Renal pelvis (tissue), 4 donors: ENCODE data around the gene KRT2. TPM values are rescaled to one million over a fixed set of nuclear protein-coding genes. Genes with fewer than 3 reads are reported as not detected.
A peak's percentile ranks its signal among the peaks of the same experiment; 100 is the strongest.

Experiments used
- DNase-seq: peaks from one replicate; pipeline ENCODE4 v3.0.0-alpha.2; 2013
- polyA plus RNA-seq, 3 donors: library from polyadenylated mRNA; unstranded; fragments of 120-200 nt; gene quantifications; one replicate each; pipeline ENCODE4 v1.2.1, GENCODE V29; 2013; ENCODE audit not compliant: insufficient read length in 3 of 3

KRT2 gene
- polyA plus RNA-seq, 3 donors, result not detected

DNA sequence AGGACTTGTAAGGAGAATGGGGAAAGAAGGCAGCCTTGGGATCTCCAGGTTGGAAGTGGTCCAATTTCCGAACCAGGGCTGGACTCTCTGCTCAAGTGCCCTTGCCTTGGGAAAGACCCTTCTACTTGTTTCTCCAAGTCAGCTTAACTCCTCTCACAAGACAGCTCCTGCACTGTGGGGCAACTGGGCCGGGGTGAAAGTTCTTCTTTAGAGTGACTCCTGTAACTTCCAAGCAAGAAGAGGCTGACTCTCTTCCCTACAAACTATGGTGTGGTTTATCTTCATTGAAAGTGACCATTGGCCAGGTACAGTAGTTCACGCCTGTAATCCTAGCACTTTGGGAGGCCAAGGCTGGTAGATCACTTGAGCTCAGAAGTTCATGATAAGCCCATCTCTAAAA, 14.5 kb upstream of the KRT2 start:
- DNase-seq, result no peak

DNA sequence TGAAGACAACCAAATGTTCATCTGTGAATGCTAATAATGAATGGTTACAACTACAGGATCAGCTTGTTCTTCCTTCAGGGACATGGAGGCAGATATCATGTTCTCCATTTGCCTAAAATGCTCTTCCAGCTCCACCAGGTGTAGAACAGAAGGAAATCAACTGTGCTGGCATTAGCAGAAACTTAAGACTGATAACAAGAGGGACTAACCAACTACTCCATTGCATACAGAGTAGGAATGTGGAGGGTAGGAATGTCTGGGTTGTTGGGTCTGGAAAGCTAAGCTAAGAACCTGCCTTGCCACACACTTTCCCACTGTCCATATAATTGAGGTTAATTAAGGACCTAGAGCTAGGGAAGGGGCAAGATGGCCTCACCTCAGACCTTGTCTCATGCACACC, 11.4 kb upstream of the KRT2 start:
- no peak for DNase-seq

DNA sequence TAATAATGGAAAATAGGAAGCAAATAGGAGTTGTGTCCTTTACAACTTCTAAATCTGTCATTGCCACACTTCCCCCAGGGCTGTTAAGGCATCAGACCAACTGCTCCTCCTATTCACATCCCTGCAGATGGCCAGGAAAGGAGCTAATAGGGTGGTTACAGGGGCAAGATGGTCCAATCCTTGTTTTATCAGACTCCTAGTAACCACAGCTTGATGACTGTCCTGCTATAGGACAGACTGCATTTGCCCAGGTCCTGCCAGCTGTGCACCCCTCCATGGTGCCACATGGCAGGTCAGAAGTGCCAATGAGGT, 10.9 kb upstream of the KRT2 start:
- DNase-seq, result no peak

DNA sequence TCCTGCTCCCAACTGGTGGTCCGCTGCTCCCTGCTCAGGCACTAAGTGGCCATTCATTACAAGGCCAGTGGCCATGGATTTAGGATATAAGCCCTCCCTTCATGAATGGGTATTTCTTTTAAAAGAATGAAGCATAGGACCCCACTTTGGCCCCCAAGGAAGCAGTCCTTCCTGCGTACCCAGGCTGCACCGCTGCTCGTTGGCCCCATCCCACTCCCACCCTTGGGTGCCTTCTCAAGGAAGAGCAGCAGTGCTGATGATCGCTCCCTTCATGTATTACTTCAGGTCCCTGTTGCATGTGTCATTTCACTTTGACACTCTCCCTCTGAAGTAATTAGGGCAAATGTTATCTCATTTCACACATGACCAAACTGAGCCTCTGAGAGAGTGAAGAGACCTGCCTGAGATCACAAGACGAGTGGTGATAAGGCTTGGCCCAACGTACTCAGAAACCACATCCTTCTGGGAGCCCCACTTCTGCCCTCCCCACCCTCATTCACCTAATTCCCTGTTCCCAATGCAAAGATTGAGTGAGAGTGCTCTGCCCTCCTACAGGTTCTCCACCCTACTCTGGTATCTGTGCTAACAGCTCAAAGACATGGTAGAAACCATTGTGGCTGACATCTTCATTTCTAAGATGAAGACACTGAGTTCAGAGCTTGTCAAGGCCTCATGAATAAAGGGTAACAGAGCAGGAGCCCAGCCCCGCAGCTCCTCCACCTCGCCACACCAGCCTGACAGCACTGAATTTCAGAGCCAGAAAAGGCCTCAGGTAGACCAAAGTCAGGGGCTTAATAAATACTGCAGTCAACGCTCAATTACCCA, 10.3 kb upstream of the KRT2 start:
- DNase-seq, result no peak

DNA sequence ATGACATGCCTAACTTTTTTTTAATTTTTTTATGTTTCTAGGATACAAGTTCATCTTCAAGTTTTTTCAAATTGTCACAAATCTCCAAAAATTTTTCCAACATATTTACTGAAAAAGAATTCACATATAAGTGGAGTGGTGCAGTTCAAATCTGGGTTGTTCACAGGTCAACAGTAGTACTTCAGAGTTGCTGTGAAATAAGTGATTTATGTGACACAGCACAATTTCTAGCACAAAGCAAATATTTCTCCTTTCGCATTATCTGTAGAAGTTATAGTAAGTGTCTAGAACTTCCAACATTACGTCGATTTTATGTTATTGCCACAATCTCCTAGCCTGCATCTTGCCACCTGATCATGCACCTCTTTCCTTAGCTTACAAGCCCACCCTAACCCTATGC, 9.7 kb upstream of the KRT2 start:
- DNase-seq, result no peak

DNA sequence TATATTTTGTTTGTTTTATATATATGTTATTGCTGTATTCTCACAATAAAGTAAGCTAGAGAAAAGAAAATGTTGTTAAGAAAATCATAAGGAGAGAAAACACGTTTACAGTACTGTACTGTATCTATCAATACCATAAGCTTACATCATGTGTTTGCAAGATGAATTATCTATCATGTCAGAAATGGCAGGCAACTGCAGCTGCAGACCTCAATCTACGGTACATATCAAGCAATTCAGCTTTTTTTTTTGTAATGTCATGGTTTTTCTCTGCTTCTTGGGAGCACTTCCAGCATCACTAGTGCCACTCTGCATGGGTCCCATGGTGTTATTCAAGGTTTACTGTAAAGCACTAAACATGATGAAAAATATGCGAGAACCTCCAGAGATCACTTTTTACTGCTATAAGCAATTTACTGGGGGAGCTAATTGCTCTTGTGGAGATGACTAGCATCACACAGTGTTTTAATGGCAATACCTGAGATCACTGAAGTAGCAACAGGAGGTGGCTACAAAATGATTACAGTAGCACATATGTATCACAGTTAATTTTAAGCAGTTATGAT, 9.0 kb upstream of the KRT2 start:
- no peak for DNase-seq

DNA sequence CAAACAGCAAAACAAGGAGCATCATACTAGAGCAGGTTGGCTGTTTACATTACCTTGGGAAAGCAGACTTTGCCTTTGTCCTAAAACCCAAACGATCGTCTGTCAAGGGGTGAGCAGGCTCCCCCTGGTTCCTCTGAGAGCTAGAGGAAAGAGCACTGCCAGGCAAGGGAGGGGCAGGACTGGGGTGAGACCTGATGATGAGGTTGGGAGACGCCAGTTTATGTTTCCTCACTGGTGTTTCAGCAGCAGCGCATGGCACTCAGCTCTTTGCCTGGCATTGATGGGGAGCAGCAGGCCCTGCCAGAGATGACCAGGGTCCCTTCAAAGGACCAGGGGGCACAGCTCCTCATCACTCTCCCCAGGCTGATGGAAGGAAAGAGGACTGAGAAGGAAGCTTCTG, 7.9 kb upstream of the KRT2 start:
- DNase-seq, result no peak

DNA sequence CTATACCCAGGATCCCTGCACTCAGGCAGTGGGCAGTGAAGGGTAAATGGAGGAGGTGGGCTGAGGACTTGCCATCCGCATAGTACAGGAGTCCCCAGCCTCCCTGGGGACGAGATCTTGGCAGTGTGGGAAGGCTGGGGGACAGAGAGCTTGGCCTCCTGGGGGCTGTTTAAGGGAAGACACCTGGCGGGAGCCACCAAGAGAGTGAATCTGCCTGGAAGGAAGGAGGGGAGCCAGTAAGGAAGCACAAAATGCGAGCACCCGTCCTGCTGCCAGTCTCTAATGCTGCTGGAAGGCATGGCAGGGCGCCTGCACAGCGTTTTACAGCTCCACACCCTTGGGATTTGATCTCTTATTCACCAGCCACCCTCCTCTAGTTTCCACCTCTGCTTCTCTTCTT, 7.4 kb upstream of the KRT2 start:
- no peak for DNase-seq

DNA sequence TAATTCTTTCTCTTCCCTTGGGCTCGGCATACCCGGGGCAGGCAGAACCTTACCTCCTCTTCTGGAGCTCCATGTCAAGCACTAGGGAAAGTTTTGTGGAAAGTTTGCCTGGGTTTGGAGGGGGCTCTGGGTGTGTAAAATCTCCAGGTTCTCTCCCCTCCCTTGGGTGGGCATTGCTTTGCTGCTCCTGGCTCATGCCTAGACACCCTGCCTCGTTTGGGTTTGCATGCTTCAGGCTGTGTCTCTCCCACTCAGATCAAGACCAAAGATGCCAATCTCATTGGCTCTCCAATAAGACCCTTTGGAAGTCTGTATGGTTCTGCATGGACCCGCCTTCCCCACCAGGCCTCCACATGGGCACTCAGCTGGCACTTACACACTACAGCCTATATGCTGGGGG, 6.2 kb upstream of the KRT2 start:
- DNase-seq, result no peak

DNA sequence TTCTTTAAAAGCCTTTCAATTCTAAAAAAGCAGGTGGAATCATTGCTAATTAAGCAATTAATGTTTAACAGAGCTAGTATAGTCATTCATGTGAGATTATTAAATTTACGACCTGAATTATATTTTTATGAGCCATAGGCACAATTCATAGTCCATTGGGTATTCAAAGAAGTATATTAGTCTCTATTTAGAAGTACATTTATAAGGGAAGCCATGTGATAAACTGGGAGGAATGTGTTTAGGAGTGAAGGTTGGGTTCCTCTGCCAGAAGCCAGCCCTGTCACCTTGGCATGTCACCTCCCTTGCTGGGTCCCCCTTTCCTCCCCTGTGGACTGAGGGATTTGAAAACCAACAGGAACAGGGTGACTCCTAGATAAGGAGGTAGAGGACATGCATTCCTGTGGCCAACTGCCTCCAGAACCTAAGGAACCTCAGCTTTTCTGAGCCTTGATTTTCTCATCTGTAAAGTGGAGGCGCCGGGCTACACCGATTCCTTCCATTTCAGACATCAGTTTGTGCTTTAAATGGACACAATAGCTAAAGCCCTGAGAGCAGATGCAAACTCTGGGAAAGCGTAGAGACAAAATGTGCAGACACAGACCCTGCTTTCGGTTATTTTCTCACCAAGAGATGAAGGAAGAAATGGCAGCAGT, 5.4 kb upstream of the KRT2 start:
- DNase-seq, result no peak

DNA sequence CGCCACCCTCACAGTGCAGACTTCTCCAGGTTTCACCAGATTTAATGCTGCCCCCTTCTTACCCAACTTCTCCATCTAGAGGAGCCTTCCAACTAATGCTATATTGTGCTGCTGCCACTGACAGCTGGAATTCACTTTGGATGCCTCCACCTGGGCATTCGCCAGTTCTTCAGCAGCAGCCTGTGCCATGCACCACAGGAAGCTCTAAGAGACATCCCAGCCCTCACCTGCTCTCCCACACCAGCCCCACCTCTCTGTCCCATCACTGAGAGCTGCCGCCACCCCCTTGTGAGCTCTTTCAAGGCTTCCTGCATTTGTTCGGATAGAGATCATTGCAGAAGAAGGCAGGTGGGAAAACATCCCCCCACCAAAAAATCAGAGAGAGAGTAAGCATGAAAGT, 4.6 kb upstream of the KRT2 start:
- DNase-seq, result no peak

DNA sequence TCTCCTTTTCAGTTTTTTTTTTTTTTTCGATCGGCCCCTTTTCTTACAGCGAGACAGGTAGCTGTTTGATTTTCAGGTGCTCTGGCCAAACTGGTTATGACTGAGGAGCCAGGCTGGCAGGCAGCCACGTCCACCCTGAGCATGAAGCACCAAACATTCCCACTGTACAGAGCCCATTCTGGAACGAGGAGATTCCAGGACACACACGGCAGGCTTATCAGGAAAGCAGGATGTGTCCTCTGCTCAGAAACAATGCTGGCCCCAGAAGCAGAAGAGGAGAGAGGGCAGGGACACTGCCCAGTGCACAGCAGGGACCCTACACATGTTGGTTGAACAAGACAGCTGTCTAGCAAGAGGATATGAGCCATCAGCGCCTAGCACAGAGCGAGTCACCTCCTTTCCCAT, 3.7 kb upstream of the KRT2 start:
- no peak for DNase-seq

DNA sequence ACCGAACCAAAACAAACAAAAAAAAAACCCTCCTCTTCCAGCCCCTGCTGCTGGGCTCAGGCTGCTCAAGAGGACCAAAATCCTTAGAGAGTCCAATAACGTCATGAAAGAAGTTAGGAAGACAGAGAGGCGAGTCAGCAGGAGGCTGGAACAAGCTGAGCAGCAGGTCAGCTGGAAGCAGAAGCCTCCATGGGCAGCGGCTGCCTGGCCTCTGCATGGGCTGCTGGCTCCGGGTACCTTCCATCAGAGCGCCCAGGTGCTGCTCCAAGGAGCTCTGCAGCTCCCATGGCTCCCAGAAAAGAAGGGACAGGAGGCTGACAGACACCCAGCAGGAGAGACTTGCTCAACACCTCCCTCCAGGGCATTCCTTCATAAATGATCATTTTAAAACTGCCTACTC, 3.2 kb upstream of the KRT2 start:
- no peak for DNase-seq

DNA sequence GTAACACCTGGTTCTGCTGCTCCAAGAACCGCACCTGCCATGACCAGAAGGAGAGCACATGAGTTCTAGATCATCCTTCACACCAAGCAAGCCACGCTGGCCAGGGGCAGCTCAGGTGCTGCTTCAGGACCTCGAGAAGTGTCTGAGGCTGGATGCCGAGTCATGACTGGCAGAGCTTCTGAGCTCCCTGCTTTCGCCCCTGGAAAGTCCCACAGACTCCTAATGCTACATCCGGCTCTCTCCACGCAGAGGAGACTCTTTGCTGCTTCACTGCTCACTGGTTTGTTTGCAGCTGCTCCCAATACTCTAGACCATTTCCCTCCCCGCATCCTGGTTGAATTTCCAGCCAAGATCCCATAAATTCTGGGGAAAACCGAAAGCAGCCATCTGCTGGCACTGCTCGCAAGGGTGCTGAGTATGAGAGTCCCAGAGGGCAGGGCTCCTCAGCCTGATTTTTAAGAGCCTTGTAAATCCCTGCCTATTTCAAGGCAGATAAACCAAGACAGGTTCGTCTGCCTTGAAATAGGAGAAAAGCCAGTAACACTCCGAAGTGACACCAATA, 1.4 kb downstream of the KRT2 start:
- DNase-seq, result peak; percentile 23

DNA sequence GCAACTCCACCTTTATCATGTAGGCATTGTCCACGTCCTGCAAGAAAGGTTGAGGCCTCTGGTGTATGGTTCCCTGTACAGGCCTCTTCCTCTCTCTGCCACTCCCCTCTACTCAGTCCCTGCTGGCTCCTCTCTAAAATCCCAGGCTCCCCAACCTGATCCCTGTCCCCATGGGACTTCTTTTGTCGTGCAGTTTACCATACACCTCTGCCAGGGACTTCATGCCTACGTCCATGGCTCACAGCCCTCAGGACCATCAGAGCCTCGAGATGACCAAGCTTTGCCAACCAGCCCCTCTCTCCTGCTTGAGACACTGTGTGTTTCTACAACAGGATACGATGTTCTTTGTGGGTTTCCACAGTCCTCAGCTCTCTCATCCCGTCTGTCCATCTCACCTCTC, 2.9 kb downstream of the KRT2 start:
- no peak for DNase-seq

DNA sequence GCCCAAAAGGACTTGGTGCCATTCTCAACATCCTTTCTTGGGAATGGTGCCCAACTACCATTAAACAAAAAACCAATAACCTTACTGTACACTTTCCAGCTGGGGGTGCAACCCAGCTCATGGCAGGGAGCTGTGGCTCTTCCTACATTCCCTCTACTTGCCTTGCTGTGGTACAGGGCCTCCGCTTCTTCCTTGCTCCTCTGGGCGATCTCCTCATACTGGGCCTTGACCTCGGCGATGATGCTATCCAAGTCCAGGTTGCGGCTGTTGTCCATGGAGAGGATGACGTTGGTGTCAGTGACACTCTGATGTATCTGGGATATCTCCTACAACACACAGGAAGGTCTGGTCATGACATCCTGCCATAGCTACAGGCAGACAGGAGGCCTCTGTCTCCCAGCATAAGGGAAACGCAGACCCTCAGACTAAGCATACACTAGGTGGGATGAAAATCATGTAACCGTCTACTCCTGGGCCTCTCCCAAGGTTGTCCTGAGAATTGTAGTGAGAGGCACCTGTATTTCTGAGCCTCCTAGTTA, 3.9 kb downstream of the KRT2 start:
- no peak for DNase-seq

DNA sequence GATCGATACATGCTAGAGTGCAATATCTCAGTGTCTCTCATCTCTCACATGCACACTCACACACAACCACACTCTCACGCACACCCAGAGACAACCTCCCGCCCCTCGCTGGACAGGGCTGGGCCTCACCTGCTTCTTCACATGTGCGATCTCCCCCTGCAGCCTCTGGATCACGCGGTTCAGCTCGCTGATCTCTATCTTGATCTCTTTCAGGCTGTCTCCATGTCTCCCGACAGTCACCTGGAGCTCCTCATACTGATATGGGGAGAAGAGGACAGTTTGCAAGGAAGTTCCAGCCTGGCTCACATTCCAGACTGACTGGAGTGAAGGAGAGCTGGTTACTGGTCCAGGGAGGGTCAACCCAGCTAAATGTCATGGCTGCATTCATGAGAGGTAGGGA, 4.4 kb downstream of the KRT2 start:
- no peak for DNase-seq

DNA sequence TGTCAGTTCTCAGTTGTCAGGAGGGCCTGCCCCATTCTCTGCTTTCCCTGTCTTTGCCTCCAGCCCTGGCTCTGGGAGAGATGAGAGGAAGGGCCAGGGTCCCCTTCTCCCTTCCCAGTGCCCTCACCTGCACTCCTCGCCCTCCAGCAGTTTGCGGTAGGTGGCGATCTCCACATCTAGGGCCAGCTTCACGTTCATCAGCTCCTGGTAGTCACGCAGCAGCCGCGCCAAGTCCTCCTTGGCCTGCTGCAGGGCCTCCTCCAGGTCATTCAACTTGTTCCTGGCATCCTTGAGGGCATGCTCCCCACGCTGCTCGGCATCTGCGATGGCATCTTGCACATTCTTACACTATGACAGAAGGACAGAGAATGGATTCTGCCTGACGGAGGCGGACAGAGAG, 5.4 kb downstream of the KRT2 start:
- DNase-seq, result no peak

DNA sequence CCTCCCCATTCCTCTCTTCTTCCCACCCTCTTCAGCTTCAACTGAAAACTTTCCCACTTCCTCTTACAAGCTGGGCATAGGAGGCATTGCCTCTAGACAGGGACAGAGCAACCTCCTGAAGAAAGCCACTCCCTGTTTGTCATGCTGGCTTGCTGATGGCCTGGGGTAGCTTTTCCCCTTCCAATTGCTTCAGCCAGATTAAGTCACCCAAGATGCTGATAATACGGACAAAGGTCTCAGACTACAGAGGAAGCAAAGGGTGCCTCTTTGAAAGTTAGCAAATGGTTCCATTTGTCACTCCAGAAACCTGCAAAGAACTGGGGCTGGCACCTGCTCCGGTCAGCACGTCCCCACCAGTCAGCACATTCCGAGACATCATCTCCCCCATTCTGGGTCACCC, 6.0 kb downstream of the KRT2 start:
- DNase-seq, result no peak

DNA sequence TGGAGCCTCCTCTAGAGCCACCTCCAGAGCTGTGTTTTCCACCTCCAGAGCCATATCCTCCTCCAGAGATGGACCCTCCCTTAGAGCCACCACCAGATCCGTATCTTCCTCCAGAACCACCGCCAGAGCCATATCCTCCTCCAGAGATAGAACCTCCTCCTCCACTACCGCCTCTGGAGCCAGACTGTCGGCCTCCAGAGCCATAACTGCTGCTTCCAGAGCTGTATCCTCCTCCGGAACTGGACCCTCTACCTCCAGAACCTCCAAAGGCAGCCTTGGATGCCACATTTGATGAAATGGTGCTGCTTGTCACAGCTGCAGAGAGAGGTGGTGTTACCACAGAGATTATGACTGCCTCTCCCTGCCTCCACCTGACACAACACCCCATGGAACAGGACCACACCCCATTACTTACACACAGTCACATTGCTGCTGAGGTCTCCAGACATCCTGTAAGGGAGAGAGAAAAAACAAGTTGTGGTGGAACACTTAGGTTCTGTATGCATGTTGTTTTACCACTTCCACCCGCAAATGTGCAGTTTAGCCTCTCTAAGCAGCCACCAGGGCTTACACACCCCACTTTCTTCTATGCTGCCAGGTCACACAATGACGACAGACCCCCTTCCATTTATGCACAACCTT, 6.8 kb downstream of the KRT2 start:
- DNase-seq, result no peak

DNA sequence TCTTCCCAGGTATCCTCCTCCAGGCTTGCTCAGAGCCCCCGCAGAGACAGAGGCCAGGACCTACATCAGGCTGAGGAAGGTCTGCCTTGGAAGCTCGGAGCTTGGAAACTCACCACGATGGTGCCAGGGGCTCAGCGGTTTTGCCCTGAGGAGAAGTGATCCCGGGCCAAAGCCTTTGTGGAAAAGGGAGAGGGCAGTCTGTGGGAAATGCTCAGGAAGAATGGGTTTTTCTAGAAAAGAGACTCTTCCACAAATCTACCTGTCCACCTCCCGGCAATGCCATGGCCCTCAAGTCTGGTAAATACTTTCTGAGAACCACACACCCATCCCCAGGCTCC, 8.0 kb downstream of the KRT2 start:
- no peak for DNase-seq

DNA sequence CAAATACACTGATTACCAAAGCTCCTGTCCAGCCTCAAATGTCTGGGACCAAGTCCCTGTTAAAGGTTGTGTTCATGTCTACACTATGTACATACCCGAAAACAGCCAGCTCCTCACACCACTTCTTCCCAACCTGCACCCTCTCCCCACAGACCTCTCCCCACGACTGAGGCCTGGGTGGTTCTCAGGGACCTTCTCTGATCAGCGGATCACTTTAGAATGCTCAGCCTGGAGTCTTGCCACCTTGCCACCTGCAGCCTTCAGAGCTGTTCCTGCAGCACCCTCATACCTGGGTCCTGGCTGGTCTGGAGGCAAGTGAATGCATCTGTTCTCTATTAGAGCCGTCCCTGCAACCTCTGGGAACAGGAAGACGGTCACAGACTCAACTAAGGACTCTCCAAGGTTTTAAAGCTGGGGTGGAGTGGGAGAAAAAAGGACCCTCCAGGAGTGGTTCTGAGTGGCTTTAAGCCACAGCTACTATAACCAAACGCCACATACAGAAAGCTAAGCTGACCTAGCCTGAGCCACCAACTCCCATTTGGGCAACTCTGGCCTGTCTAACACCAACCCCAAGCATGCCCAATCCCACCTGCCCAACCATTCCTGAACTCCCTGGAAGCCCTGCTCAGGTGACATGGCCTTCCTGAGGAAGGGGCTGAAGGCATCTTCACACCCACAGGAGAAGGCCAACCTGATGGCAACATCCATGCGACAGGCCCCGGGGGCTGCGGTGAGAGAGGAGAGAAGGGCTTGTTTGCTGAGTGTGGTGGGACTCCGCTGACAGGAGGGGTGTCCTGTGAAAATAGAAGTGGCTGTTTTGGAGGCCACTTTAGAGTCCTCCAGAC, 8.6 kb downstream of the KRT2 start:
- no peak for DNase-seq
